Peyer's patch (tissue), 4 donors: ENCODE measurements around the gene CRAMP1. TPM values are rescaled to one million over a fixed set of nuclear protein-coding genes. Genes with fewer than 3 reads are reported as not detected.

ENCODE experiments used
- DNase-seq, 3 donors: peaks; one replicate each; pipeline ENCODE4 v3.0.0-alpha.2; 2017 to 2019
- H3K27ac ChIP-seq, 4 donors: fragments of 200-600 bp; sonication (generic); one replicate each; pipeline ENCODE4 v1.5.1; 2016 to 2019
- H3K27me3 ChIP-seq, 2 donors: fragments of 200-600 bp; sonication (generic); one replicate each; pipeline ENCODE4 v1.5.1; 2019
- H3K36me3 ChIP-seq, 3 donors: fragments of 200-600 bp; sonication (generic); one replicate each; pipeline ENCODE4 v1.5.1; 2016 to 2019
- H3K4me1 ChIP-seq, 4 donors: fragments of 200-600 bp; sonication (generic); one replicate each; pipeline ENCODE4 v1.5.1; 2016 to 2019
- H3K4me3 ChIP-seq, 4 donors: fragments of 200-600 bp; sonication (generic); 1 replicate in 3 of 4; 2 replicates in 1 of 4; pipeline ENCODE4 v1.5.1; 2016 to 2019; ENCODE audit warnings: mild to moderate bottlenecking in 1 of 4
- H3K9me3 ChIP-seq, 4 donors: fragments of 200-600 bp; sonication (generic); one replicate each; pipeline ENCODE4 v1.5.1; 2016 to 2019; ENCODE audit warnings: mild to moderate bottlenecking in 1 of 4
- POLR2A ChIP-seq, 2 donors: fragments of 450-650 bp; IDR thresholded peaks; one replicate each; pipeline ENCODE4 v1.5.1; 2017; ENCODE audit warnings: antibody characterized with exemption in 2 of 2, mild to moderate bottlenecking in 2 of 2, moderate library complexity in 2 of 2
- total RNA-seq, 4 donors: library from RNA; depleted of rRNA; stranded (reverse); fragments of >200 nt; gene quantifications; one replicate each; pipeline ENCODE4 v1.1.0, GENCODE V29; 2016
- TF ChIP-seq, protein P1 (sequence below), 6 experiments: fragments of 450-650 bp in 4 of 6; fragments of 200-600 bp in 2 of 6; sonication (generic) in 1 of 6; IDR thresholded peaks; one replicate each; pipeline ENCODE4 v1.5.1; 2017 to 2019; ENCODE audit warnings: antibody characterized with exemption in 6 of 6, mild to moderate bottlenecking in 3 of 6, moderate library complexity in 1 of 6

CRAMP1 gene
- total RNA-seq, 4 donors from 2014 or later = 16.5 to 37.1 (median 20.0) TPM

DNA sequence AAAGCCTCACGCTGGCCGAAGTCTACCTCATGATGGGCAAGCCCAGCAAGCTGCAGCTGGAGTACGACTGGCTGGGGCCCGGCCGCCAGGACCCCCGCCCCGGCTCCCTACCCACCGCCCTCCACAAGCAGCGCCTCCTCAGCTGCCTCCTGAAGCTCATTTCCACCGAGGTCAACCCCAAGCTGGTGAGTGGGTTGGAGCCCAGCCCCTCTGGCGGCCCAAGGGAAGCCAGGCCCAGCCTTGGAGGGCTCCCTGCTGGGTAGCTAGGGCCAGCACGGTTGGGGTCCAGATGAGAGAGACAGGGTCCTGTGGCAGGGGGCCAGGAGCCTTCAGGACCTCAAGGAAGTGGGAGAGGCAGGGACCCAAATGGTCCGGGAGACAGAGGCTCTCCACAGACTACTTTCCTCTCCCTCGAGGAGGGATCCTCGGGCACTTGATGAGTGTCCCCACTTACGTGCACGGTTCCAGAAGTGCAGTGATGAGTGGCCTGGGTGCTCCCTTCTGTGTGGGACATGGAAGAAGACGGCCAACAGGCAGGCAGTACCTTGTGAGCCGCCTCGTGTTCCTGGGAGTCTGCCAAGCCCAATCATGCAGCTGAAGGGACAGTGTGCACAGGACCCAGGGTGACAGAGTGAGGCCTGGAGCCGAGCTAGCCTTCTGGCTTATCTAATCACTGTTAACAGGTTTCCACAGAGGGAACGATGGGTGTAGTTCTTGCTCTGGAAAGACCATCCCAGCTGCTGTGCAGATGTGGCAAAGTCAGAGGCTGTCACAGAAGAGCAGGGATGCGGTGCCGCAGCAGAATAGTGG, 44.9 kb downstream of the CRAMP1 start:
- no peaks in the 10 kb centered on the region for H3K4me1 ChIP-seq
- peaks cover 0 to 89% (median 0%) of the 10 kb centered on the region in 3 donors for H3K36me3 ChIP-seq
- no peak for TF ChIP-seq POLR2A (IDR thresholded peaks at IDR 0.05)
- no peak overlapping the region for H3K27ac ChIP-seq
- no peaks in the 10 kb centered on the region for H3K9me3 ChIP-seq
- no peaks in the 10 kb centered on the region for H3K27me3 ChIP-seq
- H3K4me3 ChIP-seq = no peak overlapping the region
- DNase-seq = no peak

- no peaks in the 10 kb centered on the region for H3K27me3 ChIP-seq
- H3K27ac ChIP-seq = no peak overlapping the region
- no peaks in the 10 kb centered on the region for H3K9me3 ChIP-seq
- H3K4me1 ChIP-seq = no peaks in the 10 kb centered on the region
- no peak for DNase-seq
- no peak overlapping the region for H3K4me3 ChIP-seq
- H3K36me3 ChIP-seq = peaks cover 0 to 89% (median 0%) of the 10 kb centered on the region in 3 donors
- TF ChIP-seq, protein P1, sequence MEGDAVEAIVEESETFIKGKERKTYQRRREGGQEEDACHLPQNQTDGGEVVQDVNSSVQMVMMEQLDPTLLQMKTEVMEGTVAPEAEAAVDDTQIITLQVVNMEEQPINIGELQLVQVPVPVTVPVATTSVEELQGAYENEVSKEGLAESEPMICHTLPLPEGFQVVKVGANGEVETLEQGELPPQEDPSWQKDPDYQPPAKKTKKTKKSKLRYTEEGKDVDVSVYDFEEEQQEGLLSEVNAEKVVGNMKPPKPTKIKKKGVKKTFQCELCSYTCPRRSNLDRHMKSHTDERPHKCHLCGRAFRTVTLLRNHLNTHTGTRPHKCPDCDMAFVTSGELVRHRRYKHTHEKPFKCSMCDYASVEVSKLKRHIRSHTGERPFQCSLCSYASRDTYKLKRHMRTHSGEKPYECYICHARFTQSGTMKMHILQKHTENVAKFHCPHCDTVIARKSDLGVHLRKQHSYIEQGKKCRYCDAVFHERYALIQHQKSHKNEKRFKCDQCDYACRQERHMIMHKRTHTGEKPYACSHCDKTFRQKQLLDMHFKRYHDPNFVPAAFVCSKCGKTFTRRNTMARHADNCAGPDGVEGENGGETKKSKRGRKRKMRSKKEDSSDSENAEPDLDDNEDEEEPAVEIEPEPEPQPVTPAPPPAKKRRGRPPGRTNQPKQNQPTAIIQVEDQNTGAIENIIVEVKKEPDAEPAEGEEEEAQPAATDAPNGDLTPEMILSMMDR (IDR thresholded peaks at IDR 0.05) = no peak
- no peak for TF ChIP-seq POLR2A (IDR thresholded peaks at IDR 0.05)
Observed at GRCh38 chr16:1657841-1658240, 45.7 kb downstream of the CRAMP1 start.

GRCh38 chr16:1659031-1659430, 46.9 kb downstream of the CRAMP1 start:
- DNase-seq = no peak
- peaks cover 0 to 92% (median 0%) of the 10 kb centered on the region in 3 donors for H3K36me3 ChIP-seq
- no peaks in the 10 kb centered on the region for H3K27me3 ChIP-seq
- H3K4me1 ChIP-seq = no peaks in the 10 kb centered on the region
- H3K9me3 ChIP-seq = no peaks in the 10 kb centered on the region
- H3K4me3 ChIP-seq = no peak overlapping the region
- no peak for TF ChIP-seq POLR2A (IDR thresholded peaks at IDR 0.05)
- TF ChIP-seq, protein P1 (IDR thresholded peaks at IDR 0.05) = no peak
- no peak overlapping the region for H3K27ac ChIP-seq

- TF ChIP-seq POLR2A (IDR thresholded peaks at IDR 0.05) = no peak
- TF ChIP-seq, protein P1 (IDR thresholded peaks at IDR 0.05) = no peak
- H3K27me3 ChIP-seq = no peaks in the 10 kb centered on the region
- H3K27ac ChIP-seq = no peak overlapping the region
- no peak for DNase-seq
- no peaks in the 10 kb centered on the region for H3K4me1 ChIP-seq
- no peak overlapping the region for H3K4me3 ChIP-seq
- H3K36me3 ChIP-seq = peaks cover 0 to 90% (median 0%) of the 10 kb centered on the region in 3 donors
- H3K9me3 ChIP-seq = no peaks in the 10 kb centered on the region
Observed at GRCh38 chr16:1661826-1662225, 49.7 kb downstream of the CRAMP1 start.

GRCh38 chr16:1662543-1662942, 50.4 kb downstream of the CRAMP1 start:
- DNase-seq = no peak
- H3K27me3 ChIP-seq = no peaks in the 10 kb centered on the region
- H3K4me3 ChIP-seq = no peak overlapping the region
- H3K36me3 ChIP-seq = peaks cover 0 to 90% (median 0%) of the 10 kb centered on the region in 3 donors
- no peaks in the 10 kb centered on the region for H3K4me1 ChIP-seq
- no peak overlapping the region for H3K27ac ChIP-seq
- TF ChIP-seq, protein P1 (IDR thresholded peaks at IDR 0.05) = no peak
- no peak for TF ChIP-seq POLR2A (IDR thresholded peaks at IDR 0.05)
- no peaks in the 10 kb centered on the region for H3K9me3 ChIP-seq

DNA sequence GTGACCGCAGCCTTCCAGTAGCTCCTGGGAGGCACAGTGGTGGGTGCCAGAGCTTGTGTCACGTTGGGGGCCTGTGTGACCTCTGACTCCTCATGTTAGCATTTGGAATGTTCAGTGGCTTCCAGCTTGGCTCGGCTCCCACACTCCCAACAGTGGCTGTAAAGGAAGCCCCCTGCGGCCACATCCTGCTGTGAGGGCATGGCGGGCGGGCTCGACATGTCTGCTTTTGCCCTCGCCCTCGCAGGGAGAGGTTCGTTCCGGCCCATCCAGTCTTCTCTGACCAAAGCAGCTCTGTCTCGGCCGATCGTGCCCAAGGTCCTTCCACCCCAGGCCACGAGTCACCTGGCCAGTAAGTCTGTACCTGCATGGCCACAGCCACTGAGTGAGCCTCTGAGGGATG, 53.7 kb downstream of the CRAMP1 start:
- H3K27ac ChIP-seq = no peak overlapping the region
- no peak for DNase-seq
- no peak overlapping the region for H3K4me3 ChIP-seq
- H3K4me1 ChIP-seq = no peaks in the 10 kb centered on the region
- no peaks in the 10 kb centered on the region for H3K9me3 ChIP-seq
- peaks cover 0 to 94% (median 0%) of the 10 kb centered on the region in 3 donors for H3K36me3 ChIP-seq
- no peaks in the 10 kb centered on the region for H3K27me3 ChIP-seq
- TF ChIP-seq, protein P1 (IDR thresholded peaks at IDR 0.05) = no peak
- TF ChIP-seq POLR2A (IDR thresholded peaks at IDR 0.05) = no peak
